Measurements from ENCODE around the gene URI1.

Gene URI1

GRCh38 chr19:29992233-29992867 is 50.3 kb downstream of the URI1 start:
- H4K20me1 ChIP-seq (ENCODE audit: insufficient read depth, low read length), result no peaks in the 10 kb centered on the region; the same call in 1 of the 2 replicates
- H2AFZ ChIP-seq (ENCODE audit: low read length), result no peak overlapping the region
- no peaks in the 10 kb centered on the region for H3K4me1 ChIP-seq (ENCODE audit: insufficient read depth, low read length, severe bottlenecking)
- no peaks in the 10 kb centered on the region for H3K9me2 ChIP-seq (ENCODE audit: low read depth, low read length)
- TF ChIP-seq CTCF (IDR thresholded peaks at IDR 0.05; ENCODE audit: low read length) (no peak), EZH2 (IDR thresholded peaks at IDR 0.05; ENCODE audit: borderline replicate concordance, low read length) (no peak)
- no peak overlapping the region for H3K9ac ChIP-seq (ENCODE audit: low read length)
- peaks cover 27% of the 10 kb centered on the region for H3K79me2 ChIP-seq (ENCODE audit: insufficient read depth, low read length)
- no peak overlapping the region for H3K4me2 ChIP-seq (ENCODE audit: low read length)
- H3K27me3 ChIP-seq (ENCODE audit: insufficient read depth, low read length), result no peaks in the 10 kb centered on the region
- no peak overlapping the region for H3K27ac ChIP-seq (ENCODE audit: low read depth, low read length, poor library complexity, severe bottlenecking)
- H3K36me3 ChIP-seq (ENCODE audit: insufficient read depth, low read length), result peaks cover 83% of the 10 kb centered on the region
- no peaks in the 10 kb centered on the region for H3F3A ChIP-seq (ENCODE audit: insufficient read depth, low read length)
- peaks cover 26% of the 10 kb centered on the region for H3K9me3 ChIP-seq (ENCODE audit: low read length)
- H3K4me3 ChIP-seq (ENCODE audit: low read depth, low read length, poor library complexity, severe bottlenecking), result no peak overlapping the region

- no peak overlapping the region for H3K4me3 ChIP-seq (ENCODE audit: low read depth, low read length, poor library complexity, severe bottlenecking)
- H2AFZ ChIP-seq (ENCODE audit: low read length), result no peak overlapping the region
- H3K27ac ChIP-seq (ENCODE audit: low read depth, low read length, poor library complexity, severe bottlenecking), result no peak overlapping the region
- no peaks in the 10 kb centered on the region for H3K4me1 ChIP-seq (ENCODE audit: insufficient read depth, low read length, severe bottlenecking)
- no peaks in the 10 kb centered on the region for H3F3A ChIP-seq (ENCODE audit: insufficient read depth, low read length)
- no peak overlapping the region for H3K4me2 ChIP-seq (ENCODE audit: low read length)
- peaks cover 50% of the 10 kb centered on the region for H3K79me2 ChIP-seq (ENCODE audit: insufficient read depth, low read length)
- TF ChIP-seq EZH2 (IDR thresholded peaks at IDR 0.05; ENCODE audit: borderline replicate concordance, low read length), result no peak
- TF ChIP-seq CTCF (IDR thresholded peaks at IDR 0.05; ENCODE audit: low read length), result no peak
- no peak overlapping the region for H3K9ac ChIP-seq (ENCODE audit: low read length)
- peaks cover 7% of the 10 kb centered on the region for H3K9me3 ChIP-seq (ENCODE audit: low read length)
- no peaks in the 10 kb centered on the region; the same call in 1 of the 2 replicates for H4K20me1 ChIP-seq (ENCODE audit: insufficient read depth, low read length)
- H3K9me2 ChIP-seq (ENCODE audit: low read depth, low read length), result no peaks in the 10 kb centered on the region
- H3K27me3 ChIP-seq (ENCODE audit: insufficient read depth, low read length), result no peaks in the 10 kb centered on the region
- H3K36me3 ChIP-seq (ENCODE audit: insufficient read depth, low read length), result peaks cover 31% of the 10 kb centered on the region
These were observed 57.5 kb downstream of the URI1 start for GRCh38 chr19:29999490-29999889.

GRCh38 chr19:30000862-30001261 is 58.8 kb downstream of the URI1 start:
- peaks cover 1% of the 10 kb centered on the region for H3K9me3 ChIP-seq (ENCODE audit: low read length)
- no peak overlapping the region for H2AFZ ChIP-seq (ENCODE audit: low read length)
- H3K27ac ChIP-seq (ENCODE audit: low read depth, low read length, poor library complexity, severe bottlenecking), result no peak overlapping the region
- no peaks in the 10 kb centered on the region; the same call in 1 of the 2 replicates for H4K20me1 ChIP-seq (ENCODE audit: insufficient read depth, low read length)
- no peaks in the 10 kb centered on the region for H3K9me2 ChIP-seq (ENCODE audit: low read depth, low read length)
- H3K79me2 ChIP-seq (ENCODE audit: insufficient read depth, low read length), result peaks cover 43% of the 10 kb centered on the region
- peaks cover 32% of the 10 kb centered on the region for H3K36me3 ChIP-seq (ENCODE audit: insufficient read depth, low read length)
- H3K27me3 ChIP-seq (ENCODE audit: insufficient read depth, low read length), result no peaks in the 10 kb centered on the region
- H3K9ac ChIP-seq (ENCODE audit: low read length), result no peak overlapping the region
- TF ChIP-seq CTCF (IDR thresholded peaks at IDR 0.05; ENCODE audit: low read length) (no peak), EZH2 (IDR thresholded peaks at IDR 0.05; ENCODE audit: borderline replicate concordance, low read length) (no peak)
- no peaks in the 10 kb centered on the region for H3F3A ChIP-seq (ENCODE audit: insufficient read depth, low read length)
- H3K4me3 ChIP-seq (ENCODE audit: low read depth, low read length, poor library complexity, severe bottlenecking), result no peak overlapping the region
- no peaks in the 10 kb centered on the region for H3K4me1 ChIP-seq (ENCODE audit: insufficient read depth, low read length, severe bottlenecking)
- no peak overlapping the region for H3K4me2 ChIP-seq (ENCODE audit: low read length)
